Upper lobe of left lung (tissue), 6 donors: ENCODE measurements around the gene FAM120B. TPM values are rescaled to one million over a fixed set of nuclear protein-coding genes. Genes with fewer than 3 reads are reported as not detected.
A peak's percentile ranks its signal among the peaks of the same experiment; 100 is the strongest.

Experiments
- ATAC-seq, 2 donors: fragments of 200-7000 bp; cut with Tn5 transposase; one replicate each; pipeline ENCODE4 v1.9.1; 2022; ENCODE audit warnings: mild to moderate bottlenecking in 2 of 2, moderate library complexity in 2 of 2; ENCODE audit not compliant: low FRiP score in 2 of 2
- DNase-seq, 2 donors: peaks; one replicate each; pipeline ENCODE4 v3.0.0-alpha.2; 2019 to 2020
- H3K27ac ChIP-seq, 4 donors: fragments of 200-600 bp; sonication (generic); one replicate each; pipeline ENCODE4 v1.5.1; 2016 to 2019
- H3K27me3 ChIP-seq, 4 donors: fragments of 200-600 bp; sonication (generic); one replicate each; pipeline ENCODE4 v1.5.1; 2017 to 2019
- H3K36me3 ChIP-seq, 4 donors: fragments of 200-600 bp; sonication (generic); one replicate each; pipeline ENCODE4 v1.5.1; 2016 to 2019
- H3K4me1 ChIP-seq, 4 donors: fragments of 200-600 bp; sonication (generic); one replicate each; pipeline ENCODE4 v1.5.1; 2018 to 2019
- H3K4me3 ChIP-seq, 4 donors: fragments of 200-600 bp; sonication (generic); one replicate each; pipeline ENCODE4 v1.5.1; 2017 to 2019; ENCODE audit warnings: mild to moderate bottlenecking in 2 of 4, moderate library complexity in 1 of 4
- H3K9me3 ChIP-seq, 4 donors: fragments of 200-600 bp; sonication (generic); one replicate each; pipeline ENCODE4 v1.5.1; 2018 to 2019
- EP300 ChIP-seq, 4 donors: sonication (generic); formaldehyde crosslinking; IDR thresholded peaks; one replicate each; pipeline ENCODE4 v1.5.1; 2017; ENCODE audit warnings: antibody characterized with exemption in 4 of 4, control low read depth in 2 of 4
- POLR2A ChIP-seq, 4 donors: fragments of 450-650 bp; IDR thresholded peaks; one replicate each; pipeline ENCODE4 v1.5.1; 2016 to 2017; ENCODE audit warnings: antibody characterized with exemption in 4 of 4, mild to moderate bottlenecking in 2 of 4
- POLR2AphosphoS5 ChIP-seq, 2 donors: sonication (generic); formaldehyde crosslinking; IDR thresholded peaks; one replicate each; pipeline ENCODE4 v1.5.1; 2017; ENCODE audit warnings: antibody characterized with exemption in 2 of 2
- WGBS, 2 donors: methylation state at CpG; one replicate each; pipeline ENCODE4 v1.1.5; 2017 to 2018; 5-methylcytosine and 5-hydroxymethylcytosine counted together
- total RNA-seq, 6 donors: library from RNA; depleted of rRNA in 4 of 6; stranded (reverse); fragments of >200 nt in 4 of 6; gene quantifications; one replicate each; pipeline versions ENCODE4 v1.1.0 to v1.2.1, GENCODE V29; 2016 to 2021
- TF ChIP-seq, protein P1 (sequence below), 6 experiments: fragments of 450-650 bp in 4 of 6; fragments of 200-600 bp in 2 of 6; sonication (generic) in 2 of 6; IDR thresholded peaks; one replicate each; pipeline ENCODE4 v1.5.1; 2016 to 2019; ENCODE audit warnings: antibody characterized with exemption in 6 of 6
- donor health status: DM: no; HTN: no; CAD: no; lungs with moderate emphysema.
- donor health status: DM: no; HTN: yes; CAD: no; lungs with severe emphysema.

FAM120B gene
- total RNA-seq, 6 donors from 2014 or later = 20.1 to 51.3 (median 28.3) TPM

DNA sequence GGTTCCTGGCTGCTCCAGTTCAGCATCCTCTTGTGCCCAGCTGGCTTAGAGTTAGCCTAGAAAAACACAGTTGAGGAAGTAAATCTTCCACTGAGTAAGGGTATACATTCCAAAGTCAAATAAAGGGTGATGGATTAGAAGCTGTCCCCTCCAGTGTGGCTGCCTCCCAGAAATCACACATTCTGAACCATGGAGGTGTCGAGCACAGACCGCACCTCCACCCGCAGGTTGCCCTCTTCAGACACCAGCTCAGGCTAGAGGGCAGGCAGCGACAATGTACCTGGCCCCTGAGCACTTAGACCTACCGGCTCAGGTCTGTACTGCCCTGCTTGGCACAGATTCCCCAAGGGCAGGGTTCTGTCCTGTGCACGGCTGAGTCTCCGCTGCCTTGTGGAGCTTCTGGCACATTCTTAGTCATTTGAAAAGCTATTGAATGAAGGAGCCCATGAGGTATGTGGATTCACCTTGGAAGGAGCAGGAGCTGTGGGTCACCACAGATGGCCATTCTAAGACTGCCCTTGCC is 118.1 kb downstream of the FAM120B start:
- TF ChIP-seq EP300 (IDR thresholded peaks at IDR 0.05) (no peak), POLR2AphosphoS5 (IDR thresholded peaks at IDR 0.05) (no peak), POLR2A (IDR thresholded peaks at IDR 0.05) (no peak)
- TF ChIP-seq, protein P1, sequence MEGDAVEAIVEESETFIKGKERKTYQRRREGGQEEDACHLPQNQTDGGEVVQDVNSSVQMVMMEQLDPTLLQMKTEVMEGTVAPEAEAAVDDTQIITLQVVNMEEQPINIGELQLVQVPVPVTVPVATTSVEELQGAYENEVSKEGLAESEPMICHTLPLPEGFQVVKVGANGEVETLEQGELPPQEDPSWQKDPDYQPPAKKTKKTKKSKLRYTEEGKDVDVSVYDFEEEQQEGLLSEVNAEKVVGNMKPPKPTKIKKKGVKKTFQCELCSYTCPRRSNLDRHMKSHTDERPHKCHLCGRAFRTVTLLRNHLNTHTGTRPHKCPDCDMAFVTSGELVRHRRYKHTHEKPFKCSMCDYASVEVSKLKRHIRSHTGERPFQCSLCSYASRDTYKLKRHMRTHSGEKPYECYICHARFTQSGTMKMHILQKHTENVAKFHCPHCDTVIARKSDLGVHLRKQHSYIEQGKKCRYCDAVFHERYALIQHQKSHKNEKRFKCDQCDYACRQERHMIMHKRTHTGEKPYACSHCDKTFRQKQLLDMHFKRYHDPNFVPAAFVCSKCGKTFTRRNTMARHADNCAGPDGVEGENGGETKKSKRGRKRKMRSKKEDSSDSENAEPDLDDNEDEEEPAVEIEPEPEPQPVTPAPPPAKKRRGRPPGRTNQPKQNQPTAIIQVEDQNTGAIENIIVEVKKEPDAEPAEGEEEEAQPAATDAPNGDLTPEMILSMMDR (IDR thresholded peaks at IDR 0.05) = no peak
- H3K4me1 ChIP-seq = no peaks in the 10 kb centered on the region
- no peak overlapping the region for H3K27ac ChIP-seq
- ATAC-seq (peak in 1 of 2 donors; percentile 15), DNase-seq (no peak)
- no peak overlapping the region for H3K4me3 ChIP-seq
- no peaks in the 10 kb centered on the region for H3K9me3 ChIP-seq
- H3K36me3 ChIP-seq = no peaks in the 10 kb centered on the region
- no peaks in the 10 kb centered on the region for H3K27me3 ChIP-seq
- 90 to 100% methylated on average over 1 to 7 of the region's 7 CpGs for WGBS, 2 donors

DNA sequence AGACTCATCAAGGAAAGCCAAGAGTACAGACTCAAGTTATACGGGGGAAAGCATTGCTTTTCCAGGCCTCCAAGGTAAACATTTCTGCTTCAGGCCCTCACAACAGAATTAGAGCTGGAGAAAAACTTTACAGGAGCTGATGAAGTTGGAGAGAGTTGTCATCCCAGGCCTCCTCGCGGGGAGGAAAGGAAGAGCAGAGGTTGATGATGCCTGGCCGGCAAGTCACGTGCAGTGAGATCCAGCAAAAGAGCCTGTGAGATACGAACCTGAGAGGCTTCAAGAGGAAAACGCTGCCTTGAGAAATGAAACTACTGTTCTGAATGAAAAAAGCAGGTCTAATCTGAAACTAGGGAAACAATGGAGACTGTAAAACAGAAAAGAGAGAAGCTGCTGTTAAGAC is 122.9 kb downstream of the FAM120B start:
- WGBS, 2 donors = 56 to 69% methylated on average over 7 of the region's 7 CpGs
- Histone ChIP-seq H3K27me3 (no peaks in the 10 kb centered on the region), H3K27ac (no peak overlapping the region), H3K36me3 (no peaks in the 10 kb centered on the region), H3K4me1 (no peaks in the 10 kb centered on the region), H3K4me3 (no peak overlapping the region), H3K9me3 (no peaks in the 10 kb centered on the region)
- ATAC-seq (no peak), DNase-seq (no peak)
- no peak for TF ChIP-seq POLR2AphosphoS5 (IDR thresholded peaks at IDR 0.05)
- TF ChIP-seq POLR2A (IDR thresholded peaks at IDR 0.05) = no peak

DNA sequence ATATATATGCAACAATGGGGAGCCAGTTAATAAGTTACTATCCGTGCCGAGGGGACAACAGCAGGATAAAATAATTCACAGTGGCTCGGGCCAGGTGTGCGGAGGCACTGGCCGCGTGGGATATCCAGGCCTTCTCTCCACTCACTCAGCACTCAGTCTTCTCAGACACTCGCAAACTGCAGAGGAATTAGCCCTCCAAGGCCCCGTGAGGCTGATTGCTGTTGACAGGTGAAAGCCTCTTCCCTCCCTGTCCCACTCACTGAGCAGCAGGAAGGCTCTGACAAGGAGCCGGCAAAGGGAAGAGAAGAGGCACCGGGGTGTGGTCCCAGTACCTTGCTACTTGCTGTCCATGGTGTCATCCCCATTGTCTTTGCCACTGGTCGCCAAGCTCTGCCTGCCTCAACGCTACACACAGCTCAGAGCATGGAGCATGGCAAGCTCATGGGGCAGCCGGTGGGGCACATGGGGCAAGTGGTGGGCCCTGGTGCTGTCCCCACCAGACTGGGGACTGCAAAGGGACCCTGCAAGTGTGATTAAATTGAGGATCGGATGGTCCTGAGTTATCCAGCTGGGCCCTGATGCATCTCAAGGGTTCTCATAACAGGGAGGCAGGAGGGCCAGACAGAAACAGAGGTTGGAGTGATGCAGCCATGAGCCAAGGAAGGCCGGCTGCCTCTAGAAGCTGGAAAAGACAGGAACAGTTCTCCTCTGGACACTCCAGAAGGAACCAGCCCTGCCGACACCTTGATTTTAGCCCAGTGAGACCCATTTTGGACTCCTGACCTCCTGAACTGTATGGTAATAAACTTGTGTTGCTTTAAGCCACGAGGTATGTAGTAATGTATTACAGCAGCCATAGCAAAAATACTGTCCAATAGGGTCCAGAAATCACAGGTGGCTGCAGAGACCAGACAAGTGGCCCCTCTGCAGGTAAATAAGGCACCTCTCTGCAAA is 126.9 kb downstream of the FAM120B start:
- Histone ChIP-seq H3K27ac (no peak overlapping the region), H3K36me3 (no peaks in the 10 kb centered on the region), H3K9me3 (no peaks in the 10 kb centered on the region), H3K27me3 (no peaks in the 10 kb centered on the region), H3K4me1 (peaks cover 5 to 10% (median 7%) of the 10 kb centered on the region in 4 donors), H3K4me3 (no peak overlapping the region)
- no peak for ATAC-seq
- 77 to 82% methylated on average over 16 to 17 of the region's 17 CpGs for WGBS, 2 donors
- no peak for DNase-seq
- TF ChIP-seq, protein P1 (IDR thresholded peaks at IDR 0.05) = no peak
- TF ChIP-seq POLR2AphosphoS5 (IDR thresholded peaks at IDR 0.05) = no peak
- no peak for TF ChIP-seq POLR2A (IDR thresholded peaks at IDR 0.05)
- TF ChIP-seq EP300 (IDR thresholded peaks at IDR 0.05) = no peak

DNA sequence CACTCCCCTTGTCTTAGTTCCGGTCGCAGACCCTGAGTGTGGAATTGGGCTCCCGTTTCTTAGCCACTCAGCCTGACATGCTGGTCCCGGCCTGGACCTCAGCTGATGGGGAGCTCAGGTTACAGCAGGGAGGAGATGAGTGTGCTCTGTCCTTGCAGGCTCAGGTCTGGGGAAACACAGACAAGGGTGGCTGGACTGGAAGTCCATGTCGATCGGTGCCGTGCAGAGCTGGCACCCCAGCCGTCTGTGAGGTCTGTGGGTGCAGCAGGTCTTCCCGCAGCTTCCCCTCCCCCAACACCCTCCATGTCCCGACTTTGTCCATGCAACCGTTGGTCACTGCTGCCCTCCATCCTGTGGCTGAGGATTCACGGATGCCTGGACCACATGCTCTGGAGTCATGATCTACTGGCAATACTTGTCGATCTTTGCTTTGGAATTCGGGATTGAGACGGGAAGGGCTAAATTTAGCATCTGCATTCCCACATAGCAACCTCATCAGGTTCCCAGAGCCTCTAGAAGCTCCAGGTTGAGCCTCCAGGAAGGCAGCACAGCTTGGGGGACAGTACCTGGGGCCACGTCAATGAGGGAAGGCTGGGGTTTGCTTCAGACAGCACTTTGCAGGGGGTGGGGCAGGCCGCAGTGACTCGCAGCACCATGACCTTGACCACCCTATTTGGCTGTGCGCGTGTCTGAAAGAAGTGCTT is 127.7 kb downstream of the FAM120B start:
- ATAC-seq = no peak
- H3K4me1 ChIP-seq = peaks cover 7 to 11% (median 9%) of the 10 kb centered on the region in 4 donors
- DNase-seq = no peak
- 75 to 76% methylated on average over 12 to 20 of the region's 20 CpGs for WGBS, 2 donors
- H3K27ac ChIP-seq = no peak overlapping the region
- H3K4me3 ChIP-seq = no peak overlapping the region
- no peaks in the 10 kb centered on the region for H3K27me3 ChIP-seq
- no peaks in the 10 kb centered on the region for H3K9me3 ChIP-seq
- TF ChIP-seq POLR2A (IDR thresholded peaks at IDR 0.05) (no peak), EP300 (IDR thresholded peaks at IDR 0.05) (no peak), POLR2AphosphoS5 (IDR thresholded peaks at IDR 0.05) (no peak)
- TF ChIP-seq, protein P1 (IDR thresholded peaks at IDR 0.05) = no peak
- no peaks in the 10 kb centered on the region for H3K36me3 ChIP-seq

DNA sequence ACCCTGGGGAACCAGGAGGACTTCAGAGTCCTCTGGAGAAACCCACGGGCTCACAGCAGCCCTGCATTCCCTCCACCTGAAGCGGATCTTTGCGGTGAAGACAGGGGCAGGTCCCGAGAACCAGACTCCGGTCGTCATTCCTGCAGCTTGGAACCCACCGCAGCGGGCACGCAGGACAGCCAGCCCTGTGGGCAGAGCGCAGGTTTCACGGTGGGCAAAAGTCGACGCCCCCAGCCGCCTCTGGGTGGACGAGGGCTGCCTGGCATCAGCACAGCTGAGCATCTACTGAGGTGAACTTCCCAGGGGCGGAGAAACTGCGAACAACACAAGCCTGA is 128.2 kb downstream of the FAM120B start:
- Histone ChIP-seq H3K9me3 (no peaks in the 10 kb centered on the region), H3K36me3 (no peaks in the 10 kb centered on the region), H3K4me3 (no peak overlapping the region), H3K27ac (no peak overlapping the region), H3K27me3 (no peaks in the 10 kb centered on the region), H3K4me1 (peaks cover 7 to 11% (median 9%) of the 10 kb centered on the region in 4 donors)
- ATAC-seq = no peak
- 67 to 85% methylated on average over 10 to 17 of the region's 17 CpGs for WGBS, 2 donors
- DNase-seq = no peak
- TF ChIP-seq, protein P1 (IDR thresholded peaks at IDR 0.05) = no peak
- TF ChIP-seq EP300 (IDR thresholded peaks at IDR 0.05) = no peak
- no peak for TF ChIP-seq POLR2A (IDR thresholded peaks at IDR 0.05)
- TF ChIP-seq POLR2AphosphoS5 (IDR thresholded peaks at IDR 0.05) = no peak
